Femur (tissue), 1 donor: ENCODE measurements around the gene OSTN.

ENCODE experiments used
- DNase-seq: peaks from one replicate; pipeline ENCODE4 v3.0.0-alpha.2; 2017

OSTN gene

DNA sequence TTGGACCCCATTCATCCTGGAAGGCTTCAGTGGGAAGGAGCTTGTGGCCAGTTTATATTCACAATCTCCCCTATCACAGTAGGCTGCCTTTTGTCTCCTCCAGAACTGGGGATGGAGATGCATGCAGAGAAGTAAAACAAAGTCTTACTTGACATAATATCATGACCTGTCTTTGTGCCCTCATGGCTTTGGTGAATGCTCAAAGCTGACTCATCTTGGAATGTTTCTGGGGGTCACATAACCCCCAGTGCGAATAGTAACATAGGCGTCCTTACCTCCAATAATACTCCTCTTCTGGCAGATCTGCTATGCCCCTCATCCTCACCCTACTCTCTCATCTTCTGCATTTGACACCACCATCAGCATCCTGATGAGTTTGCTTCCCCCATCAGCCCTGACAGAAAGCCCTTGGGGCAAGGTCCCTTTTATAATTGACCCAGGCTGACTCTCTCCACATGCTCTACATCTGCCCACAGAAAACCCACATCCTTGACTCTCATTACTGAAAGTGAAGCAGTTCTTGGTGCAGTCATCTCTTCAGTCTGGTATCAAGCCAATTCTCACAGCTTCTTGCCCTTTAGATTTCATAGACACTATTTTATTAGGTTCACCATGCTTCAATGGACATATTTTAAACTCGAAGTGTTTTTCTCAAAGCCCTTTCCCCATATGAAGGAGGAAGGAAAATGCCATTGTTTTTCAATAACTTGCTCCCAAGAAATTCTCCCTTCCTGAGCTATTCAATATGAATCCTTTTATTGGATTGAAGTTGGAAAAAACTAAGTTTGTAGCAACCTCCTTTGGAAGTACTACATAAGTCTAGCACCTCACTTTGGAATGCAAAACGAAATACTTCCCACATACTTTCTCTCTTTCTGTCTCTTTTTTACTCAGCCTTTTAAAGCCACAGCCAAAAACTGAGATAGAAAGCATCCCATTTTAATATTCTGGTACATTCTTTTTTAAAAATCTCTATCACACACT is 36.6 kb downstream of the OSTN start:
- DNase-seq = no peak

DNA sequence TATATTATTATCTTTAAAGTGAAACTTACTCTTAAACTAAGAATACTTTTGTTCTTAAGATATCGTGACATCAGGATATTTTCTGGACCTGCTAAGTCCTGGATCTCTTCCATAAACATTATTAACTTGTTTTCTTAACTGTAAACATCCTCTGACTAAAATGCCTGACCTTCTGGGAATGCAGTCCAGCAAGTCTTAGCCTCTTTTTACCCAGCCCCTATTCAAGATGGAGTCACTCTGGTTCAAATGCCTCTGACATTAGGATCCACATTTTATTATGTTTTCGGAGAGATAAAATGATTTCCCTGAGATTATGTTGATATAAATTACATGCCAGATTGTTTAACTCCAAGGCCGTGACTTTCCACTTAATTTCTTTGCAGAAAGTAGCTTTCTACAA is 37.6 kb downstream of the OSTN start:
- no peak for DNase-seq

DNA sequence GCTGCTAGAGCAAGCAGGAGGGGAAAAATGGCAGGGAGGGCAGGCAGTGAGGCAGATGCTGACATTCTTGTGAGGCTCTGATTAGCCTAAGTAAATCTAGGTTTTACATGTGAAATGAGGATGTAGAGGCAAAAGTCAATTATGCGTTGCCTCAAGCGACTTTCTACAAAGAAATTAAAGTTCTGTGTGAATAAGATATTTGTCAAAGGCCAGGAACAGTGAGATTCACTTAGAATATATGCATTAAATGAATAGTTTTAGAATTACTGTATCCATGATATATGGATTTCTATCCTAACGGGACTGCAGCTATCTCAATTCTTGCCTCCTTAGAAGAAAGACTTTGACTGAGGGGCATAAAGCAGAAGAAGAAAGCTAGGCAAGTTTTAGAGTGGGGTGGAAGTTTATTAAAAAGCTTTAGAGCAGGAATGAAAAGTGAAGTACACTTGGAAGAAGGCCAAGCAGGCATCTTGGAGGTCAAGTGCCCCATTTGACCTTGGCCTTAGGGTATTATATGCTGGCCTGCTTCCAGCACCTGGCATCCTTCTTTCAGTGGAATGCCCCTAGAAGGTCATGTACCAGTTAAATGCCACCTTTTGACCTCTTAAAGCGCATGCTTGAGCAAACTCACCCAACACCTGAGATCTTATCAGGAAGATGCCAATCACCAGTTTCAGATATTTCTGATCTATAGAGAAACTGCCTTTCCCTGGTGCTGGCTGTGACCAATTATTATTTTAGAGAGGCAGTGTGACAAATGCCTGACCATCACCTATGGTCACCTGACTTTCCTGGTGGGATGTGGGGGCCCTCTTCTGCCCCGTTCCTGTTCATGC is 38.2 kb downstream of the OSTN start:
- no peak for DNase-seq

DNA sequence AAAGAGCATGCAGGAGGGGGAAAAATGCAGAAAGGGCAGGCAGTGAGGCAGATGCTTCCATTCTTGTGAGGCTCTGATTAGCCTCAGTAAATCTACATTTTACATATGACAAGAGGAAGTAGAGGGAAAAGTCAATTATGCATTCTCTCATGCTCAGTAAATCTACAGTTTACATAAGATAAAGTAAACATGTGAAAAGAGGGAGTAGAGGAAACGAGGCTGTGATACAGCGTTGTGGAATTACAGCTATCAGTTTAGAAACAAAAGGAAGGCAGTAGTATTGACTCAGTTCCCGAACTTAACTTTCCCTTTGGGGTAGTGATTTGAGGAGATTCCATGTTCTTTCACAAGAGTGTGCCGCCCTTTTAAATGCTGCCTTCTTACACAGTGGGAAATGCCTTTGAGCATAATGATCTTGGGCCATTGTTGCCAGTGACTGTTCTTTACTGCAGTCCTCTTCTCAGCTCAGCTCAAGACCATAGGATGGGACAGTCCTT is 39.3 kb downstream of the OSTN start:
- DNase-seq = no peak

DNA sequence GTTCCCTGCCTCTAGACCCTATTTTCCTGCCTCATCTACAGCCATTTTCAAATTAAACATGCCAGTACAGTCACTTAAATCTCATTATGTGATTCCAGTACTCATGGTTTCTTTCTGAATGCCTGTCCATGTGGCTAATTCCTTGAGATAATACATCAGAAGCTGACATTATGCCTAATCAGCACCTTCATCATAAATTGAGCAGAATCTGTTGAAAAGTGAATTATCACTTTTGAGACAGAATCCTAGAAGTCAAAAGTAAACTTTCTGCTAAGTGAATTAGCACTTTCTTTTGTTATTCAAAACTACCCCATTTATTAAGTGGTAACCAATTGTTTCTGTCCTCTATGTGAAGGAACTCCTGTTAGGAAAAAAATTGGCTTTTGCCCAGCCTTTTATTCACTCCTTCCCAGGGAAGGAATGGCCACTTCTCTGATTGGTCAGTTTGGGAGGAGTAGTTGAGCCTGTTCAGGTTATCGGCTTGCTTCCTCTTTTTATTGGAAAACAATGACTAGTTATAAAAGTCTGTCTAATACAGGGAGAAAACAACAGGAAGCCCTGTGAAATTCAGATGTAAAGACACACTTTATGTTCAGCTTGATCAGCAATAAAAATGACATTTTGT is 40.5 kb downstream of the OSTN start:
- DNase-seq = no peak

DNA sequence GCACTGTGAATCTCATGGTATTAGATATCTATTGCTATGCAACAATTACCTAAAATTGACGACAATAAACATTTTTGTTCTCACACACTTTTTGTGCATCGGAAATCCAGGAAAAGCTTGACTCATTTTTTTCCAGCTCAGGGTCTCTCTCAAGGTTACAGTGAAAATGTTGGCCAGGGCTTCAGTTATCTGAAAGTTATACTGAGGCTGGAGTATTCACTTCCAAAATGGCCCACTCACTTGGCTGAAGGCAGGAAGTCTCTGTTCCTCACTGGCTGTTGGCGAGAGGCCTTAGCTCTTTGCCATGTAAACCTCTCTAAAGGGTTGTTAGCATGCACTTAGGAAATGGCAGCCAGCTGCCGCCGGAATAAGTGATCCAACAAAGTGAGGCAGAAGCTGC is 41.4 kb downstream of the OSTN start:
- DNase-seq = peak; percentile 52

DNA sequence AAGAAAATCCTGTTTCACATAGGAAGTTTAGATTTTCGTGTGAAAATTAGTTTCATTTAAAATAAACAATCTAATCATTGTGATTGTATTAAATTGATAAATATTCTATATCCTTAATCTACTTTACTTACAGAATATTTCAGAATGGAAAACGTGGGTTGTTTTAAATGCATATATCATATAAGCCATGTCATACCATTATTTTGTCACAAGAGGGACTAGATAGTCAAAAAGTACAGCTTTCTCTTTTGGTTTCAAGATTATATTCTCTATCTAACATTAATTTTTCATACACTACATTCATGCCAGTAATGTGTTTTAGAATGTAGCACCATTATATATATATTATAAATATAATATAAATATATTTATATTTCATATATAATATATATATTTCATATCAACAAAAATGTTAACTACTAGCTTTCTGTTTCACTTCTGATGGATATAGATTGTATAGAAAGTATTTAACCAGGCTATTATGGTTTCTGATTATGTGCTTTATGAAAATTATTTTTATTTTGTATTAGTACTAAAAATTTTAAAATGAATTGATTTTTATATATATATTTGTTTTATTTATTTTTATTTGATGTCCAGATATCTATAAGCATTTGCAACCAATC is 45.3 kb downstream of the OSTN start:
- DNase-seq = no peak

DNA sequence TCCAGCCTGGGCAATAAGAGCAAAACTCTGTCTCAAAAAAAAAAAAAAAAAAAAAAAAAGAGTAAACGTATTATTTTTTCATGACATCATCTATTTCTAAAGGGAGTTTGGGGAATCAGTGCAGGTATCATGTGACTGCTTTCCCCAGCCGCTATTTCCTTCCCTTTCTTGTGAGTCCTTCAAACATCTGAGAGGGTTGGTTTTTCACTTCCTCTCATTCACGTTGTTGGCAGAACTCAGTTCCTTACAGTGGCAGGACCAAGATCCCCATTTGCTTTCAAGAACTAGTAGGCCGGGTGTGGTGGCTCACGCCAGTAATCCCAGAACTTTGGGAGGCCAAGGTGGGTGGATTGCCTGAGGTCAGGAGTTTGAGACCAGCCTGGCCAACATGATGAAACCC is 47.0 kb downstream of the OSTN start:
- peak; percentile 37 for DNase-seq

DNA sequence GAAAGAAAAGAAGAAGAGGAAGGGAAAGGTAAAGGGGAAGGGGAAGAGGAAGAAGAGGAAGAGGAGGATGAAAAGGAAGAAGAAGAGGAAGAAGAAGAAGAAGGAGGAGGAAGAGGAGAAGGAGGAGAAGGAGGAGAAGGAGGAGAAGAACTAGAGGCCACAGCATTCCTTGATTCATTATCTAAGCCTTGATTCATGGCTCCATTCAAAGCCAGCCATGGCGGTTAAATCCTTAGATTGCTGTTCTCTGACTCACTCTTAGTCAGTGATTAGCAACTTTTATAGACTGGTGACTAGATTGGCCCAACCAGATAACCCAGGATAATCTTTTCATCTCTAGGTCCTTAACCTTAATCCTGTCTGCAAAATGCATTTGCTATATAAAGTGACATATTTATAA is 47.6 kb downstream of the OSTN start:
- DNase-seq = no peak

DNA sequence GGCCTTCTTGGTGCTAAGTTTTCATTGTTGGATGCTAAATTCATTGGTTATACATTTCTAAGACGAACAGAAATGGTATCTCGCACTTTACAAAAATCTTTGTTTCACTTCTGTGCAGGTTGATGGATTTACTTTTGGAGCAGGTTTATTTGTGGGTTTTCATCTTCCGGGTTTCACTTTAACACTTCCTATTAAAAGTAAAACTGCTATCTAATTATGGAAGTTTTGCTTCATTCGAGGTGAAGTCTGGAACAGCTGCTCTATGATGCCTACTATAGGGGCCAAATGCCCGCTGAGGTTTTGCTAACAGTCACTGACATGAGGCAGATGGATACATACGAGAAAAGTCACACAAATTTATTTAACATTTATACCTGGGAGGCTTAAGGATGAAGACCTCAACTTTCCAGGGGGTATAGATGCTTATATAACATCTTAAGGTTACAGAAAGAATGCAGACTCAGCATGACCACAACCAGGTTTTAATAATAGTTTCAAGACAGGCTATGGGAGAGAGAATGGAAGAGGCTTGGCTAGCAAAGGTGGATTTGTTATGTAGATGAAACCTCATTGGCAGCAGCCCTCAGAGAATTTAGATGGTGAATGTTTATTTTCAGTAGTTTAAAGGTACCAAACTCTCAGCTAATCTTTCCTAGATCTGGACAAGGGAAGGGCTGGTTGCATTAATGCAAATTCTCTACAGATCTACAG is 54.2 kb downstream of the OSTN start:
- DNase-seq = no peak

DNA sequence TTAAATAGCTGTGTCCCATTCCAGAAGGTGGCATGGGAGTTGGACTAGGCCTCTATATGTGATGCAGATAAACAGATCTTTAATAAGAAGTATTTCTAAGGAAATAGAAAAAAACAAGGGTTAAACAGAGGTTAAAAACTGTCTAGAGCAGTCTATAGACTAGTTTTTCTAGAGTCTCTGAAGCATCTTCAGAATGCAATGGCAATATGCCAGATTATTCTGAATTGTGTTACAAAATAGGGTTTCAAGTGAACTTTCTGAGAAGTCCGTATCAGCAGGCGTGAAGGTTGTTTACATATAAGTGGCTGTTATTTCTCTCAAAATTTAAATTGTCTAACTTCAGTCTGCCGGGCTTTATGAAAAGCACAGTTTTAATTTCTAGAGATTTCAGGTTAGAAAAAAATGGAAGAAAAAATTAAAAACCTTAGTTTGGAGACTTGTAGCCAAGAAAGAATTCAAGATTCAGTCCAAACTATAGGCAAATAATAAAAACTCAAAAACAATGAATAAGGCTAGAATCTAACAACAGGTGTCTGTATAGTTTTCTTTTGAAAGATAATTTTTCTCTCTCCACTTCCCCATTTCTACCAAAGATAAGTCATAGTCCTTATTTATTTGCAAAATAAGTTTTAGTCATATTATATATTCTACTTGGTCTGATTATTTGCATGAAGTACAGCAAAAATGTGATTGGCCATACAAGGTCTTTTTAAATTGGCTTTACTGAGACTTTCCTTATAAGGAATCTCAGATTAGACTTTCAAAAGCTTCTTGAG is 55.2 kb downstream of the OSTN start:
- no peak for DNase-seq

DNA sequence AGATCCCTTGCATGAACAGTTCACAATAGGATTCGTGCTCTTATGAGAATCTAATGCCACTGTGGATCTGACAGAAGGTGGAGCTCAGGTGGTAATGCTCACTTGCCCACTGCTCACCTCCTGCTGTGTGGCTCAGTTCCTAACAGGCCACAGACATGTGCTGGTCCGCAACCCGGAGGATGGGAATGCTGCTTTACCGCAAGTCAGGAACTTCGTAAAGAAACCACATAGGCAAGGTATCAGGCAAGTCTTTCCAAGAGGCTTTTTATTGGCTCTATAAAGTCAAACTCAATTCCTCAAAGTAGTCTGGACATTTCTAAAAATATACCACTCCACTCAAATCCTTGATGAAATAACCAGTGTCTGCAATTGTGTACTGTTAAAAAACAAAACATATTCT is 56.1 kb downstream of the OSTN start:
- no peak for DNase-seq

DNA sequence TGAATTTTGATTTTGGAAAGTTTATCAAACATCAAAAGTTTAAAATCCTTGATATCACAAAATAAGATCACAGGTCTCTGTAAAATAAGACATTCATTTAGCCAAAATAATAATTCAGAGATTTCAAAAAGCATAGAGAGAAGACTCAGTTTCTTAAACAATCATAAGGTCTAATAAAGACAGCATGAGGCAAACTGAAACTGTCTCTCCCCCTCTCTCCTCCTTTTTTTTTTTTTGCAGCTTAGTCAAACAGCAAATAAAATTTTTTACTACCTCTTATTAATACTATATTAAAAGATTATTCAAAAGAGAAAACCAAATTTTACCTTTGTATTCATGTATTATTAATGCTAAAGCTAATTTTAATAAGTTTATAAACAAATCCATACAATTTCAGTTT is 57.4 kb downstream of the OSTN start:
- no peak for DNase-seq

DNA sequence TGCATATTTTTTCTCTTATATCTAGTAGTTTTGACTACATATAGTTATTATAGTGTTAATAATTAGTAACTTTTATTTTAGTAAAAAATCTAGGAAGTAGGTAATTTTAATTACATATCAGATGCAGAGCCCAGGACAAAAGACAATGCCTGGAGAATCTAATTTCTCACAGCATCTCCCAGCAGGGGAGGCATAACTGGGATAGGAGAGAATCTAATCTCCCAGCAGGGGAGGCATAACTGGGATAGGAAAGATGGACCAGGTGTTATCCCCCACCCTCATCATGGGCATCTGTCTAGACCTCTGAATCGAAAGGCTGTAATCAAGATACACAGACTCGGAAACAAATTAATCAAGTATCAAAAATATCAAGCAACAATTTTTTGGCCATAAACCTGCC is 58.2 kb downstream of the OSTN start:
- DNase-seq = no peak

DNA sequence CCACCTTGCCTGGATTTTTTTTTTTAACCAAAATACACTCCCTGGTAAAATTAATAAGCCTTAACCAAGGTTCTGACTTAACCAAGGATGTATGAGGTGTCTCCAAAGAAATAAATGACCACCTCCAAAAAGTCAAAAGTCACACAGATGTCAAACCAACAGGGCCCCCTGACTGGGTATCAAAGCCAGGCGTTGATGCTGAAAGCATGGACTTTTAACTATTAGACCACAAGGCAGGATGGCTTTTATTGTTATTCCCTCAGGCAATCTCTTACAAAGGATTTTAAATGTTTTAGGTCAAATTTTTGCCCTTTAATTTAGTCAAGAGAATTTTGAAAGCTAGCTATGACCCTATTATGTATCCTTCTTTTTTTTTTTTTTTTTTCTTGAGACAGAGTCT is 60.4 kb downstream of the OSTN start:
- DNase-seq = no peak

DNA sequence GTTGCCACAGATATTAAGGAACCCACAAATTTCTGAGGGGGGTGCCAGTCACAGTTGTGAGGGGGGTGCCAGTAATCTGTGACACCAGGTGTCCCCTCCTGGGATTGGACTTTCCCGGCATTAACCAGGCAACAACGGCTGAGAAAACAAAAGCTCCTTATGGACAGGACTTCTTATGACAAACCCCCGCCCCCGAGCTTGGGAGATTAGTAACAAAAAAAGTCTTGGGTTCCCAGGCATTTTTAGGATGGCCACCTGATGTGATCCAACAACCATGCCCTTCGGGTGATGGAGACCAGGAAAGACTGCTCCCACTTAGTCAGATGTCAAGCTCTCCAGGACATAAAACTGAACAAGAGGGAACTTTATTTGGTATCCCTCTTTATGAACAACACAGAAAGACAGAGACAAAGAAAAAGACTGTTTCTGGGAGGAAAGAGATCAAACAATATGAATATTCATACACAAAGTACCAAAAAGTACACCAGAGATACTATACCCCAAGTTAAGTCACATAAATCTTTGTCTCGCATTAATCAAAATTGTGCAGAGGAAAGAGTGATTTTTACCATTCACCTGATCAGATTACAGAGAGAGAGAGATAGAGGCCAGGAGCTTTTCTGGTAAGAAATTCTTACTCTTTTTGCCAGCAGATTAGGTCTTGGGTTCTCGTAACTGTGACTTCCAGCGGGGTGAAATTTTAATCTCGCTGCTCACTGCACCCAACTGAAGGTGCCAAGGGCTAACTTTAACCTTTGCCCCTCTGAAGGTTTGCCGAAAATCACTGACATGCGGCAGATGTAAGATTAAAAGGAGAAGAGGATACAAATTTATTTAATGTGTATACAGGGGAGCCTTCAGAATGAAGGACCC is 61.6 kb downstream of the OSTN start:
- no peak for DNase-seq

DNA sequence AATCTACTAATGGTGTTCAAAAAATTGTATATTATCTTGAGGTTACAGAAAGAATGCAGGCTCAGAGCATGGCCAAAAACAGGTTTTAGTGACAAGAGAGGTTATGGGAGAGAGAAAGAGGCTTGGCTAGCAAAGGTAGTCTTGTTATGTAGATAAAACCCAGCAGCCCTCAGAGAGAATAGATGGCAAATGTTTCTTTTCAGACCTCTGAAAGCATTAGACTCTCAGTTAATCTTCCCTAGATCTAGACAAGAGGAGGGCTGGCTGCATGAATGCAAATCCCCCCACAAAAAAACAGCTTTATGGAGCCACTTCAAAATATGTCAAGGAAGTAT is 62.2 kb downstream of the OSTN start:
- DNase-seq = no peak

DNA sequence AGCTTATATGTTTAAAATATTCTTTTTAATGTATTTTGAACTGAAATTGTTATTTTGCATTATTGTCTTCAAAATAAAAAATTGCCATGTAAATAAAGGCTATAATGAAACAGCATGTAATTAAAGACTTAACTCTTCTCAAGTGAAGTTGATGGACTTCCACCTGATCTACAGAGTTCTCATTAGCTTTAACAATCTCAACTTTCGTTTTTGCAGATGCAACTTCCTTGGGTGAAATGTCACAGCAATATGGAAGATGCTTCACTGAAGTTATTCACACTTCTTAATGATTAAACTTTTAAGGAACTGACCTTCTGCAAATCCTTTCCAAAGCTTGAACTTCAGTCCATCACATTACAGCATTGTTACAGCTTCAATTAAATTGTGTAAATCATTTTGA is 63.6 kb downstream of the OSTN start:
- no peak for DNase-seq

DNA sequence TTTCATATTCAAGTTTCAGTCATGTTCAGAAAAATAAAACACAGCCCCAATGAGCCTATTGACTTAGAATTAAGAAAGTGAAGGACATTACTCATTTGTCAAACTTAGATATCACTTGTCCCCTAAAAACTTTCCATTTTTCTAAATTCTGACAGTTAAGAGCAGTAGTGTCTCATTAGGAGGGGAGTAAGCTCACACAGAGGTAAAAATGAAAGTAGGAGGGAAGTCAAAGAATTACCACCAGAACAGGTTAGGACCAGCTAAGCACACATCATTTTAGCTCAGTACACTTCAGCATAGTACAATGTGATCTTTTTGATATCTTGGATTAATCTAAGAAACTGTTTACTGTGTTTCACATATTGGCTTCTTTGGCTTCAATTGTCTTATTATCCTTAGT is 64.3 kb downstream of the OSTN start:
- DNase-seq = no peak

DNA sequence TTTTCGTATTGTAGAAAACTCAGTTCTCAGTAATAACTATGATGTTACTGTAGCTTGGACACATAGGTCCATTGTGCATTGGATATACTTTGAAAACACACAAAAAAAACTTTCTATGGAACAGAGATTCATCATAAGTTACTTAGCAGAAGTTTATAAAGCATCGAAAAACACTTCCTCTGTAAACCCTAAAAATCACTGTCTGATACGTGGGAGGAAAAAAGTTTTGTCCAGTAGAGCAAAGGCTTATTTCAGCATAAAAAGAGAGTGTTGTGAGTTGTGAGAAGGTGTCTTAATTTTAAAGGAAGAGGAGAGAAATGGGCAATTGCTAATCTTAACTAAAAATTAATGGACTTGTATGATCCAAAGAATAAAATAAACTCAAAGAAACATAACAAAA is 64.8 kb downstream of the OSTN start:
- no peak for DNase-seq

DNA sequence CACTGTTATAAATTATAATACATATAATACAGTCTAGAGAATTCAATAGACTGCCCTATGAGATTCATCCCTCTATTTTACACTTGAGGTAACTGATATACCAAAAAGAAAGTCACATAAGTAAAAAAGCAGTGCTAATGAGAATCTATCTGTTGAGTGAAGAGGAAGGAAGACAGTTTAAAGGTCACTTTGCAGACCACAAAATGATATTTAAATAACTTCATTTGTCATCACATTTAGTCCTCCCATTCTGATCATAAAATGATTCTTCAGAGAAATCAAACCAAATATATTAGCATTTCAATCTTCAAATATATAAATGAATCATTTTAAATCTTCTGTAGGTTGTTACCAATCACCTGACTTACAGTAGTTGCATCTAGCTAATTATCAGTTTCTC is 69.7 kb downstream of the OSTN start:
- no peak for DNase-seq
